Mammary epithelial cell (primary cell): ENCODE results near the gene FREM2.

ENCODE experiments used
- EZH2 ChIP-seq: IDR thresholded peaks from 2 replicates; pipeline ENCODE4 v1.6.1; 2012; ENCODE audit warnings: low read length, inconsistent platforms, borderline replicate concordance
- TF ChIP-seq, protein P1 (sequence below), 2 donors: IDR thresholded peaks in 1 of 2; conservative IDR thresholded peaks in 1 of 2; 2 replicates each; pipeline ENCODE4 v1.5.1; 2011 to 2012; ENCODE audit warnings: inconsistent platforms in 2 of 2, low read length in 2 of 2, mild to moderate bottlenecking in 2 of 2, control low read depth in 1 of 2, low read depth in 1 of 2; ENCODE audit not compliant: insufficient read depth in 1 of 2; ENCODE audit errors: extremely low read depth in 1 of 2

DNA sequence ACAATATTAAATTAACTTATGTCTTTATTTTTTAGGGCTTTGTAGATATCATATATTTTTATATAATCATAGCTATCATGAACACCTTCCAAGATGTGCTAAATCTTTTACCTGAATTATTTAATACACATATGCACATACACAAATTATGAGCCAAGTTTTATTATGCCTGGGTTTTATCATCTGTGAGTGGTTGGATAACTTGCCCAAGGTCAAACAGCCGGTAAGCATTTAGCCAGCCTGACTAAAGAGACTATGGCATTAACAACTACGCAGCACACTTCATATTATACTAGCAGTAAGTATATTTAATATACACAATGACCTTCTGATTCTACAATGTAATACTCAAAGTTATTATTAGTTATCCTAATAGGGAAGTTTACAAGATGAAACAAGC, 132.7 kb downstream of the FREM2 start:
- TF ChIP-seq, protein P1, sequence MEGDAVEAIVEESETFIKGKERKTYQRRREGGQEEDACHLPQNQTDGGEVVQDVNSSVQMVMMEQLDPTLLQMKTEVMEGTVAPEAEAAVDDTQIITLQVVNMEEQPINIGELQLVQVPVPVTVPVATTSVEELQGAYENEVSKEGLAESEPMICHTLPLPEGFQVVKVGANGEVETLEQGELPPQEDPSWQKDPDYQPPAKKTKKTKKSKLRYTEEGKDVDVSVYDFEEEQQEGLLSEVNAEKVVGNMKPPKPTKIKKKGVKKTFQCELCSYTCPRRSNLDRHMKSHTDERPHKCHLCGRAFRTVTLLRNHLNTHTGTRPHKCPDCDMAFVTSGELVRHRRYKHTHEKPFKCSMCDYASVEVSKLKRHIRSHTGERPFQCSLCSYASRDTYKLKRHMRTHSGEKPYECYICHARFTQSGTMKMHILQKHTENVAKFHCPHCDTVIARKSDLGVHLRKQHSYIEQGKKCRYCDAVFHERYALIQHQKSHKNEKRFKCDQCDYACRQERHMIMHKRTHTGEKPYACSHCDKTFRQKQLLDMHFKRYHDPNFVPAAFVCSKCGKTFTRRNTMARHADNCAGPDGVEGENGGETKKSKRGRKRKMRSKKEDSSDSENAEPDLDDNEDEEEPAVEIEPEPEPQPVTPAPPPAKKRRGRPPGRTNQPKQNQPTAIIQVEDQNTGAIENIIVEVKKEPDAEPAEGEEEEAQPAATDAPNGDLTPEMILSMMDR (conservative IDR thresholded peaks at IDR 0.05 in 1 of 2, IDR thresholded peaks at IDR 0.05 in 1 of 2; ENCODE audit: extremely low read depth in 1 of 2, insufficient read depth in 1 of 2, low read depth in 1 of 2, low read length in 2 of 2): no peak
- TF ChIP-seq EZH2: no peak
